OCI-M1 (cell line): ENCODE measurements around the gene MRPS6.

Experiments used
- DNase-seq: peaks from one replicate; lab custom pipeline; 2025; lab: John Stamatoyannopoulos, UW

Gene MRPS6

GRCh38 chr21:34180826-34181359 lies 107.5 kb downstream of the MRPS6 start:
- no peak for DNase-seq

- no peak for DNase-seq
Observed at GRCh38 chr21:34181431-34182039, 108.2 kb downstream of the MRPS6 start.

GRCh38 chr21:34182436-34182835 lies 109.1 kb downstream of the MRPS6 start:
- no peak for DNase-seq

- no peak for DNase-seq
Observed at GRCh38 chr21:34183331-34183928, 110.1 kb downstream of the MRPS6 start.

GRCh38 chr21:34184232-34184631 lies 110.9 kb downstream of the MRPS6 start:
- no peak for DNase-seq

GRCh38 chr21:34185026-34185750 lies 111.8 kb downstream of the MRPS6 start:
- DNase-seq, result no peak

- peak; percentile 86 for DNase-seq
Observed at GRCh38 chr21:34186109-34186719, 112.8 kb downstream of the MRPS6 start.

- DNase-seq, result no peak
Observed at GRCh38 chr21:34187935-34188334, 114.6 kb downstream of the MRPS6 start.

- peak; percentile 70 for DNase-seq
Observed at GRCh38 chr21:34189506-34189905, 116.1 kb downstream of the MRPS6 start.

- DNase-seq, result peak; percentile 37
Observed at GRCh38 chr21:34190576-34191321, 117.4 kb downstream of the MRPS6 start.

GRCh38 chr21:34191876-34192275 lies 118.5 kb downstream of the MRPS6 start:
- DNase-seq, result no peak
